HepG2 (cell line): Measurements from ENCODE around the gene NEURL2. TPM values are rescaled to one million over a fixed set of nuclear protein-coding genes. Genes with fewer than 3 reads are reported as not detected.

Source experiments
- CENPBD1 ChIP-seq: sonication (generic); formaldehyde crosslinking; IDR thresholded peaks from 2 replicates; pipeline ENCODE4 v1.8.0; 2022; ENCODE audit warnings: missing genetic modification reagents, low read depth, mild to moderate bottlenecking, borderline replicate concordance
- EP300 ChIP-seq, 3 experiments: sonication (generic) in 1 of 3; formaldehyde crosslinking in 1 of 3; IDR thresholded peaks; 2 replicates each; pipeline versions ENCODE4 v1.5.1 to v1.6.1; 2011 to 2020; ENCODE audit warnings: low read depth in 2 of 3, low read length in 2 of 3, borderline replicate concordance in 1 of 3, improper control_type of control experiment in 1 of 3, mild to moderate bottlenecking in 1 of 3, missing genetic modification reagents in 1 of 3, moderate library complexity in 1 of 3
- EZH2 ChIP-seq: conservative IDR thresholded peaks from 2 replicates; pipeline ENCODE4 v1.6.1; 2012; ENCODE audit warnings: mild to moderate bottlenecking, low read depth, low read length, moderate library complexity
- MXD1 ChIP-seq: sonication (generic); formaldehyde crosslinking; IDR thresholded peaks from 2 replicates; pipeline ENCODE4 v1.4.0; 2020; ENCODE audit warnings: mild to moderate bottlenecking, missing genetic modification reagents
- NRL ChIP-seq: sonication (generic); formaldehyde crosslinking; IDR thresholded peaks from 2 replicates; pipeline ENCODE4 v1.5.0; 2020; ENCODE audit warnings: missing genetic modification reagents, mild to moderate bottlenecking, moderate library complexity, borderline replicate concordance
- RAD51 ChIP-seq: fragments of 450-650 bp; IDR thresholded peaks from 2 replicates; pipeline ENCODE4 v1.6.1; 2016; ENCODE audit warnings: borderline replicate concordance
- RXRB ChIP-seq: IDR thresholded peaks from 2 replicates; pipeline ENCODE4 v1.6.1; 2016; ENCODE audit warnings: borderline replicate concordance, missing genetic modification reagents, missing compliant biosample characterization
- SCMH1 ChIP-seq: sonication (generic); formaldehyde crosslinking; IDR thresholded peaks from 2 replicates; pipeline ENCODE4 v1.9.0; 2021; ENCODE audit warnings: missing genetic modification reagents, mild to moderate bottlenecking, borderline replicate concordance
- ZBTB39 ChIP-seq: sonication (generic); formaldehyde crosslinking; IDR thresholded peaks from 2 replicates; pipeline ENCODE4 v1.5.0; 2020; ENCODE audit warnings: missing genetic modification reagents
- ZBTB44 ChIP-seq: sonication (generic); formaldehyde crosslinking; IDR thresholded peaks from 2 replicates; pipeline ENCODE4 v1.4.0; 2020; ENCODE audit warnings: missing genetic modification reagents
- ZHX2 ChIP-seq, 2 experiments: sonication (generic) in 1 of 2; formaldehyde crosslinking in 1 of 2; IDR thresholded peaks; 2 replicates each; pipeline versions ENCODE4 v1.6.1 to v1.9.0; 2014 to 2022; ENCODE audit warnings: antibody characterized with exemption in 1 of 2, borderline replicate concordance in 1 of 2, inconsistent platforms in 1 of 2, low read depth in 1 of 2, missing genetic modification reagents in 1 of 2
- ZNF629 ChIP-seq: sonication (generic); formaldehyde crosslinking; conservative IDR thresholded peaks from 2 replicates; pipeline ENCODE4 v1.5.0; 2020; ENCODE audit warnings: missing genetic modification reagents
- polyA plus RNA-seq, 8 experiments: library from polyadenylated mRNA; depleted of rRNA in 3 of 8; stranded (reverse) in 7 of 8; unstranded in 1 of 8; fragments of >200 nt; fragmentation: Illumina TruSeq in 4 of 8; extraction: Trizol in 4 of 8; gene quantifications; 2 replicates each; pipeline versions ENCODE4 v1.2.1 to v1.2.3, GENCODE V29; 2011 to 2016; ENCODE audit warnings: low read depth in 4 of 8, missing spikeins in 1 of 8, mixed read lengths in 1 of 8; ENCODE audit not compliant: insufficient read depth in 1 of 8
- total RNA-seq, 5 experiments: library from RNA; depleted of rRNA; stranded (reverse); fragments of >200 nt; fragmentation: Illumina TruSeq; extraction: Trizol; gene quantifications; 2 replicates each; pipeline ENCODE4 v1.2.3, GENCODE V29; 2016; ENCODE audit warnings: low read depth in 1 of 5

NEURL2 gene
- total and polyA plus RNA-seq, 2 of the 13 experiments (the other 11 are each of a cell fraction or from before 2014, with no cell fraction given), result 7.2 to 9.7 TPM

GRCh38 chr20:45890985-45891983, at the start of gene NEURL2, which contains the start of gene CTSA (continued):
- TF ChIP-seq ZBTB44 (peak; percentile 83; the same call in 1 of the 2 replicates), RXRB (peak; percentile 100), EZH2 (no peak), CENPBD1 (CRISPR knock-in tag) (peak; percentile 89; the same call in 1 of the 2 replicates), NRL (peak; percentile 90; the same call in 1 of the 2 replicates), ZHX2 (IDR thresholded peaks at IDR 0.05; ENCODE audit: low read depth) (peak; percentile 62), ZHX2 (CRISPR knock-in tag; IDR thresholded peaks at IDR 0.05; ENCODE audit: borderline replicate concordance) (peak; percentile 98; the same call in 1 of the 2 replicates), EP300 (IDR thresholded peaks at IDR 0.05; ENCODE audit: low read depth in 2 of 2, low read length in 2 of 2) (peak; percentile 87 to 97), EP300 (CRISPR knock-in tag; IDR thresholded peaks at IDR 0.05; ENCODE audit: borderline replicate concordance) (peak; percentile 95), ZNF629 (CRISPR knock-in tag) (peak; percentile 73), SCMH1 (CRISPR knock-in tag) (no peak), MXD1 (CRISPR knock-in tag) (peak; percentile 95), RAD51 (peak; percentile 100), ZBTB39 (peak; percentile 96)
